ENCODE measurements around the gene NSMCE3.
A peak's percentile ranks its signal among the peaks of the same experiment; 100 is the strongest.
"Not testable (repeated sequence)": the region's sequence is repeated elsewhere in the genome, so short reads cannot be mapped to it uniquely, and the experiment has no call there.

NSMCE3 gene

GRCh38 chr15:29270169-29270955, 740 bp upstream of the NSMCE3 start:
- DNase-seq (ENCODE audit: low spot score), result no peak

GRCh38 chr15:29268706-29269484, 727 bp downstream of the NSMCE3 start:
- peak; percentile 35 for DNase-seq (ENCODE audit: low spot score)

- no peak for DNase-seq (ENCODE audit: low spot score)
These were observed 3.5 kb downstream of the NSMCE3 start for GRCh38 chr15:29266052-29266582.

- DNase-seq (ENCODE audit: low spot score), result no peak
These were observed 6.3 kb downstream of the NSMCE3 start for GRCh38 chr15:29263289-29263688.

GRCh38 chr15:29262738-29263137, 6.9 kb downstream of the NSMCE3 start:
- no peak for DNase-seq (ENCODE audit: low spot score)

GRCh38 chr15:29260896-29261295, 8.7 kb downstream of the NSMCE3 start:
- DNase-seq (ENCODE audit: low spot score), result no peak

- no peak for DNase-seq (ENCODE audit: low spot score)
These were observed 10.4 kb downstream of the NSMCE3 start for GRCh38 chr15:29259233-29259632.

- DNase-seq (ENCODE audit: low spot score), result no peak
These were observed 17.4 kb downstream of the NSMCE3 start for GRCh38 chr15:29252234-29252633.

- no peak for DNase-seq (ENCODE audit: low spot score)
These were observed 25.1 kb downstream of the NSMCE3 start for GRCh38 chr15:29244544-29244943.

GRCh38 chr15:29244123-29244522, 25.5 kb downstream of the NSMCE3 start:
- DNase-seq (ENCODE audit: low spot score), result no peak

GRCh38 chr15:29242456-29243242, 27.0 kb downstream of the NSMCE3 start:
- no peak for DNase-seq (ENCODE audit: low spot score)

- no peak for DNase-seq (ENCODE audit: low spot score)
These were observed 28.4 kb downstream of the NSMCE3 start for GRCh38 chr15:29241207-29241606.

- DNase-seq (ENCODE audit: low spot score), result no peak
These were observed 30.2 kb downstream of the NSMCE3 start for GRCh38 chr15:29239395-29239794.

- no peak for DNase-seq (ENCODE audit: low spot score)
These were observed 36.1 kb downstream of the NSMCE3 start for GRCh38 chr15:29233566-29233965.

GRCh38 chr15:29226436-29227208, 43.0 kb downstream of the NSMCE3 start:
- no peak for DNase-seq (ENCODE audit: low spot score)

GRCh38 chr15:29225534-29226234, 43.9 kb downstream of the NSMCE3 start:
- no peak for DNase-seq (ENCODE audit: low spot score)

- not testable (repeated sequence) for DNase-seq (ENCODE audit: low spot score)
These were observed 44.6 kb downstream of the NSMCE3 start for GRCh38 chr15:29224987-29225363.

GRCh38 chr15:29224235-29224986, 45.2 kb downstream of the NSMCE3 start:
- not testable (repeated sequence) for DNase-seq (ENCODE audit: low spot score)

- no peak for DNase-seq (ENCODE audit: low spot score)
These were observed 46.0 kb downstream of the NSMCE3 start for GRCh38 chr15:29223640-29224039.
